ENCODE measurements around the gene COPZ1. TPM values are rescaled to one million over a fixed set of nuclear protein-coding genes. Genes with fewer than 3 reads are reported as not detected.

The COPZ1 gene
- total and polyA plus RNA-seq, 9 of the 15 experiments (the other 6 are each of a cell fraction or from before 2014, with no cell fraction given): 137 to 487 (median 233) TPM

- TF ChIP-seq CTBP1 (IDR thresholded peaks at IDR 0.05; ENCODE audit: borderline replicate concordance): peak; percentile 46
- TF ChIP-seq HNRNPK (IDR thresholded peaks at IDR 0.05; ENCODE audit: low read depth, low read length, poor library complexity, severe bottlenecking): no peak
- TF ChIP-seq KLF13 (tag; IDR thresholded peaks at IDR 0.05; ENCODE audit: borderline replicate concordance, low read depth): peak; percentile 73; the same call in 1 of the 2 replicates
- TF ChIP-seq CSDE1 (IDR thresholded peaks at IDR 0.05): peak in 1 of 2 experiments; percentile 45; a peak in 1 of 4 replicates
- TF ChIP-seq NEUROD1 (IDR thresholded peaks at IDR 0.05; ENCODE audit: borderline replicate concordance, low read depth, low read length, partially characterized antibody): peak; percentile 97
- TF ChIP-seq CHD4 (IDR thresholded peaks at IDR 0.05; ENCODE audit: insufficient read depth, insufficient replicate concordance, low read depth, low read length, poor library complexity, severe bottlenecking): no peak
- no peak for TF ChIP-seq PHB2 (IDR thresholded peaks at IDR 0.05; ENCODE audit: low read depth)
- 0 out of 2 replicates have a peak, but pooled peaks have one; percentile 4 for TF ChIP-seq ZKSCAN8 (CRISPR knock-in tag; IDR thresholded peaks at IDR 0.05)
- TF ChIP-seq, protein P1, sequence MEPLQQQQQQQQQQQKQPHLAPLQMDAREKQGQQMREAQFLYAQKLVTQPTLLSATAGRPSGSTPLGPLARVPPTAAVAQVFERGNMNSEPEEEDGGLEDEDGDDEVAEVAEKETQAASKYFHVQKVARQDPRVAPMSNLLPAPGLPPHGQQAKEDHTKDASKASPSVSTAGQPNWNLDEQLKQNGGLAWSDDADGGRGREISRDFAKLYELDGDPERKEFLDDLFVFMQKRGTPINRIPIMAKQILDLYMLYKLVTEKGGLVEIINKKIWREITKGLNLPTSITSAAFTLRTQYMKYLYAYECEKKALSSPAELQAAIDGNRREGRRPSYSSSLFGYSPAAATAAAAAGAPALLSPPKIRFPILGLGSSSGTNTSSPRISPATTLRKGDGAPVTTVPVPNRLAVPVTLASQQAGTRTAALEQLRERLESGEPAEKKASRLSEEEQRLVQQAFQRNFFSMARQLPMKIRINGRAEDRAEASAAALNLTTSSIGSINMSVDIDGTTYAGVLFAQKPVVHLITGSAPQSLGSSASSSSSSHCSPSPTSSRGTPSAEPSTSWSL (CRISPR knock-in tag; IDR thresholded peaks at IDR 0.05; ENCODE audit: borderline replicate concordance): no peak
- TF ChIP-seq, protein P2, sequence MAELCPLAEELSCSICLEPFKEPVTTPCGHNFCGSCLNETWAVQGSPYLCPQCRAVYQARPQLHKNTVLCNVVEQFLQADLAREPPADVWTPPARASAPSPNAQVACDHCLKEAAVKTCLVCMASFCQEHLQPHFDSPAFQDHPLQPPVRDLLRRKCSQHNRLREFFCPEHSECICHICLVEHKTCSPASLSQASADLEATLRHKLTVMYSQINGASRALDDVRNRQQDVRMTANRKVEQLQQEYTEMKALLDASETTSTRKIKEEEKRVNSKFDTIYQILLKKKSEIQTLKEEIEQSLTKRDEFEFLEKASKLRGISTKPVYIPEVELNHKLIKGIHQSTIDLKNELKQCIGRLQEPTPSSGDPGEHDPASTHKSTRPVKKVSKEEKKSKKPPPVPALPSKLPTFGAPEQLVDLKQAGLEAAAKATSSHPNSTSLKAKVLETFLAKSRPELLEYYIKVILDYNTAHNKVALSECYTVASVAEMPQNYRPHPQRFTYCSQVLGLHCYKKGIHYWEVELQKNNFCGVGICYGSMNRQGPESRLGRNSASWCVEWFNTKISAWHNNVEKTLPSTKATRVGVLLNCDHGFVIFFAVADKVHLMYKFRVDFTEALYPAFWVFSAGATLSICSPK (IDR thresholded peaks at IDR 0.05; ENCODE audit: borderline replicate concordance): no peak
- no peak for TF ChIP-seq BRF1 (IDR thresholded peaks at IDR 0.05; ENCODE audit: borderline replicate concordance, extremely low read depth, insufficient read length)
- no peak for TF ChIP-seq ZNF146 (CRISPR knock-in tag; IDR thresholded peaks at IDR 0.05; ENCODE audit: unreplicated experiment)
- peak; percentile 27; the same call in 1 of the 2 replicates for TF ChIP-seq ZNF212 (CRISPR knock-in tag; IDR thresholded peaks at IDR 0.05)
- TF ChIP-seq NFYB (IDR thresholded peaks at IDR 0.05; ENCODE audit: extremely low read depth, insufficient read length): peak; percentile 100
- peak; percentile 17; the same call in 1 of the 2 replicates for TF ChIP-seq ETV1 (tag; conservative IDR thresholded peaks at IDR 0.05; ENCODE audit: low read depth)
- TF ChIP-seq, protein P3, sequence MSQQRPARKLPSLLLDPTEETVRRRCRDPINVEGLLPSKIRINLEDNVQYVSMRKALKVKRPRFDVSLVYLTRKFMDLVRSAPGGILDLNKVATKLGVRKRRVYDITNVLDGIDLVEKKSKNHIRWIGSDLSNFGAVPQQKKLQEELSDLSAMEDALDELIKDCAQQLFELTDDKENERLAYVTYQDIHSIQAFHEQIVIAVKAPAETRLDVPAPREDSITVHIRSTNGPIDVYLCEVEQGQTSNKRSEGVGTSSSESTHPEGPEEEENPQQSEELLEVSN (IDR thresholded peaks at IDR 0.05; ENCODE audit: borderline replicate concordance in 1 of 2, extremely low read depth in 1 of 2, insufficient read depth in 1 of 2, insufficient read length in 1 of 2, low read depth in 1 of 2, low read length in 1 of 2, poor library complexity in 1 of 2, severe bottlenecking in 1 of 2): peak; percentile 49 to 57
- TF ChIP-seq PRPF4 (IDR thresholded peaks at IDR 0.05; ENCODE audit: insufficient read depth, low read depth, low read length, poor library complexity, severe bottlenecking): peak; percentile 49
Observed at GRCh38 chr12:54280468-54281260, 44.3 kb upstream of the COPZ1 start, which contains the start of gene HNRNPA1 (continued).
